GM23248 (cell line): ENCODE results near the gene NUBPL. TPM values are rescaled to one million over a fixed set of nuclear protein-coding genes. Genes with fewer than 3 reads are reported as not detected.

Experiments used
- DNase-seq: peaks from one replicate; pipeline ENCODE4 v3.0.0-alpha.2; 2015
- H2AFZ ChIP-seq: fragments of 200-600 bp; sonication (generic); 2 replicates; pipeline ENCODE4 v1.6.1; 2016; ENCODE audit warnings: antibody characterized with exemption
- H3F3A ChIP-seq: fragments of 200-600 bp; sonication (generic); 2 replicates; pipeline ENCODE4 v1.6.1; 2016; ENCODE audit warnings: mild to moderate bottlenecking, antibody characterized with exemption, mixed run types; ENCODE audit not compliant: insufficient read depth
- H3K27ac ChIP-seq: fragments of 200-600 bp; sonication (generic); 2 replicates; pipeline ENCODE4 v1.5.1; 2016; ENCODE audit warnings: mild to moderate bottlenecking
- H3K27me3 ChIP-seq: fragments of 200-600 bp; sonication (generic); replicated peaks from 2 replicates; pipeline ENCODE4 v1.6.1; 2016; ENCODE audit warnings: mild to moderate bottlenecking; ENCODE audit not compliant: insufficient read depth
- H3K36me3 ChIP-seq: fragments of 200-600 bp; sonication (generic); 2 replicates; pipeline ENCODE4 v1.6.1; 2016; ENCODE audit warnings: low read depth, mild to moderate bottlenecking
- H3K4me1 ChIP-seq: fragments of 200-600 bp; sonication (generic); 2 replicates; pipeline ENCODE4 v1.6.1; 2016; ENCODE audit warnings: mild to moderate bottlenecking; ENCODE audit not compliant: insufficient read depth
- H3K4me2 ChIP-seq: fragments of 200-600 bp; sonication (generic); one replicate; pipeline ENCODE4 v1.6.1; 2016; ENCODE audit warnings: mild to moderate bottlenecking; ENCODE audit not compliant: unreplicated experiment
- H3K4me3 ChIP-seq: fragments of 200-600 bp; sonication (generic); 2 replicates; pipeline ENCODE4 v1.5.1; 2016; ENCODE audit warnings: mild to moderate bottlenecking
- H3K79me2 ChIP-seq: fragments of 200-600 bp; sonication (generic); 2 replicates; pipeline ENCODE4 v1.6.1; 2016; ENCODE audit warnings: mild to moderate bottlenecking; ENCODE audit not compliant: insufficient read depth
- H3K9ac ChIP-seq: fragments of 200-600 bp; sonication (generic); 2 replicates; pipeline ENCODE4 v1.6.1; 2016; ENCODE audit warnings: mild to moderate bottlenecking
- H3K9me2 ChIP-seq: fragments of 200-600 bp; sonication (generic); 2 replicates; pipeline ENCODE4 v1.6.1; 2016; ENCODE audit warnings: mixed run types, mild to moderate bottlenecking, moderate library complexity; ENCODE audit not compliant: insufficient read depth
- H3K9me3 ChIP-seq: fragments of 200-600 bp; sonication (generic); one replicate; pipeline ENCODE4 v1.6.1; 2017; ENCODE audit warnings: low read depth
- H4K20me1 ChIP-seq: fragments of 200-600 bp; sonication (generic); 2 replicates; pipeline ENCODE4 v1.6.0; 2016; ENCODE audit not compliant: insufficient read depth
- EZH2 ChIP-seq: fragments of 200-600 bp; sonication (generic); IDR thresholded peaks from 2 replicates; pipeline ENCODE4 v1.6.1; 2018; ENCODE audit warnings: antibody characterized with exemption, mild to moderate bottlenecking; ENCODE audit not compliant: insufficient read depth, poor library complexity, severe bottlenecking
- EZH2phosphoT487 ChIP-seq: fragments of 200-600 bp; sonication (generic); IDR thresholded peaks from 2 replicates; pipeline ENCODE4 v1.6.1; 2018; ENCODE audit warnings: antibody characterized with exemption, moderate library complexity, mild to moderate bottlenecking, low read depth; ENCODE audit not compliant: insufficient read depth
- WGBS, 2 experiments: methylation state at CpG; one replicate each; pipeline ENCODE4 v1.1.6; 2015 to 2017; ENCODE audit warnings: low lambda C conversion rate in 2 of 2, low coverage in 1 of 2; ENCODE audit errors: missing lambda C conversion rate in 2 of 2; 5-methylcytosine and 5-hydroxymethylcytosine counted together
- in situ Hi-C: fragments of 300-500 bp; cut with MboI; formaldehyde crosslinking; loops from 2 replicates; pipeline ENCODE4 v1.15.0; 2020
- polyA plus RNA-seq: library from polyadenylated mRNA; unstranded; fragments of >200 nt; fragmentation: Nextera tagmentation; extraction: Ambion mirVana; gene quantifications from 2 replicates; pipeline ENCODE4 v1.2.1, GENCODE V29; 2016
- total RNA-seq: library from RNA; depleted of rRNA; stranded (reverse); fragments of >200 nt; shearing (Covaris generic); gene quantifications from 2 replicates; pipeline ENCODE4 v1.2.3, GENCODE V29; 2014

NUBPL gene
- total and polyA plus RNA-seq, 2 experiments from 2014 or later: 9.8 to 11.5 TPM

DNA sequence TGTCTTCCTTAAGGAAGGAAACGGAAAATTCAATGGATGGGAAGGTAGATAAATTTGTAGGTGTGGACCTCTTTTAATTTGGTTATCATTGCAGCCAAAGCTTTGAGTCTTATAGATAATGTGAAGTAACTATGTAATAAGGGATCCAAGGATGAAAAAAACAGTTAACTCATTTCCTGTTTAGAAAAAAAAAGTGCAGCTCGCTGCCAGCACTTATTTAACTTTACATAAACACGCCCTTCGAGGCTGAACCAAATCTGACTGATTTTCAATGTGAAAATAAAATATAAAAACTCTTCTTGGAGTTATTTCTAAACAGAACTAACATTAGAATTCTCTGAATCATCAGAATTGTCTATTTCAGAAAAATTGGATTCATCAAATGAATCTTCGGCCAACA lies 7.0 kb downstream of the NUBPL start:
- no peaks in the 10 kb centered on the region for H3K9me3 ChIP-seq
- peaks cover 15% of the 10 kb centered on the region; the same call in 1 of the 2 replicates for H3F3A ChIP-seq
- in situ Hi-C loops: no loop called here
- peak overlapping the region; percentile 64 for H3K4me2 ChIP-seq
- H4K20me1 ChIP-seq: no peaks in the 10 kb centered on the region
- H3K9ac ChIP-seq: peak overlapping the region; percentile 33
- H3K9me2 ChIP-seq: no peaks in the 10 kb centered on the region
- TF ChIP-seq EZH2 (no peak), EZH2phosphoT487 (no peak)
- H3K36me3 ChIP-seq: no peaks in the 10 kb centered on the region
- WGBS, 2 experiments: 1 to 3% methylated on average over 5 of the region's 5 CpGs
- peak; percentile 77 for DNase-seq
- peak overlapping the region; percentile 51 for H3K4me3 ChIP-seq
- H3K27ac ChIP-seq: peak overlapping the region; percentile 67
- H3K27me3 ChIP-seq: no peaks in the 10 kb centered on the region
- peak overlapping the region; percentile 45 for H2AFZ ChIP-seq
- H3K4me1 ChIP-seq: peaks cover 28% of the 10 kb centered on the region
- no peaks in the 10 kb centered on the region for H3K79me2 ChIP-seq

DNA sequence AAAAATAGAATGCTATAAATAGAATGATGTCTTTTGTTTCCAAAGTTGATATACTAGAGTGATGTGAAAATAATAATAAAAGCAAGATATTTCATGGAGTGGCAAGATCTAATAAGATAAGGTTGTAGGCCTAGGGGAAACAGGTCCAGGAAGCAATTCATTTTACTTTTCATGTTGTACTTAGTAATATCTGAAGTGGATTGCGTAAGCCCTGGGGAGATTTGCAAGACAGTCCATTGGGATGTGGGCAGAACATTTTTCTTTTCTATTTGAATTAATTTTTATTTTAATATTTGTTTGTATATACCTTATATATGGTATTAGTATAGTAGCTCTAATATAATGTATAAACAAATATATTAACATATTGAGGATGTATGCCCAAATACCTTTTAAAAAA lies 7.5 kb downstream of the NUBPL start:
- Histone ChIP-seq H3K4me3 (peak overlapping the region; percentile 51), H3K9ac (peak overlapping the region; percentile 33), H2AFZ (peak overlapping the region; percentile 45), H3K4me2 (peak overlapping the region; percentile 64), H3K9me3 (no peaks in the 10 kb centered on the region), H3K27ac (peak overlapping the region; percentile 67), H3K36me3 (no peaks in the 10 kb centered on the region), H3F3A (peaks cover 15% of the 10 kb centered on the region; the same call in 1 of the 2 replicates), H3K79me2 (no peaks in the 10 kb centered on the region), H3K4me1 (peaks cover 28% of the 10 kb centered on the region), H4K20me1 (no peaks in the 10 kb centered on the region), H3K27me3 (no peaks in the 10 kb centered on the region), H3K9me2 (no peaks in the 10 kb centered on the region)
- WGBS, 2 experiments: 11 to 31% methylated on average over 1 of the region's 1 CpG
- in situ Hi-C loops: no loop called here
- DNase-seq: peak; percentile 69
- TF ChIP-seq EZH2 (no peak), EZH2phosphoT487 (no peak)

DNA sequence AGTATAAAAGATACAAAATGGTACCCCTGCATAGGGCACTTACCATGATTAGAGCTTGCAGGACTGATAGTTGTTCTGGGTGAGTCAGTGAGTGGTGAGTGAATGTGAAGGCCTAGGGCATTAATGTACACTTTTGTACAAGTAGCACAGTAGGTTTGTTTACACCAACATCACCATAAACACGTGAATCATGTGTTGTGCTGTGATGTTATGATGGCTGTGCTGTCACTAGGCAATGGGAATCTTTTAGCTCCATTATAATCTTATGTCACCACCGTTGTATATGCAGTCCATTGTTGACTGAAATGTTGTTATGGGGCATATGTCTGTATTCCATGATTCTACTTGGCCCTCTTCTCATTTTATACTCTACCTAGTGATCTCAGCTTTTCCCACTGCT lies 11.8 kb downstream of the NUBPL start:
- peaks cover 12% of the 10 kb centered on the region for H3K4me1 ChIP-seq
- H3F3A ChIP-seq: peaks cover 8% of the 10 kb centered on the region; the same call in 1 of the 2 replicates
- in situ Hi-C loops: no loop called here
- H4K20me1 ChIP-seq: no peaks in the 10 kb centered on the region
- WGBS, 2 experiments: 82 to 90% methylated on average over 2 of the region's 2 CpGs
- H2AFZ ChIP-seq: no peak overlapping the region
- no peak overlapping the region for H3K9ac ChIP-seq
- no peaks in the 10 kb centered on the region for H3K79me2 ChIP-seq
- no peak for TF ChIP-seq EZH2phosphoT487
- TF ChIP-seq EZH2: no peak
- H3K27ac ChIP-seq: no peak overlapping the region
- no peak overlapping the region for H3K4me3 ChIP-seq
- no peaks in the 10 kb centered on the region for H3K9me2 ChIP-seq
- DNase-seq: no peak
- H3K4me2 ChIP-seq: no peak overlapping the region
- no peaks in the 10 kb centered on the region for H3K9me3 ChIP-seq
- H3K27me3 ChIP-seq: no peaks in the 10 kb centered on the region
- no peaks in the 10 kb centered on the region for H3K36me3 ChIP-seq

DNA sequence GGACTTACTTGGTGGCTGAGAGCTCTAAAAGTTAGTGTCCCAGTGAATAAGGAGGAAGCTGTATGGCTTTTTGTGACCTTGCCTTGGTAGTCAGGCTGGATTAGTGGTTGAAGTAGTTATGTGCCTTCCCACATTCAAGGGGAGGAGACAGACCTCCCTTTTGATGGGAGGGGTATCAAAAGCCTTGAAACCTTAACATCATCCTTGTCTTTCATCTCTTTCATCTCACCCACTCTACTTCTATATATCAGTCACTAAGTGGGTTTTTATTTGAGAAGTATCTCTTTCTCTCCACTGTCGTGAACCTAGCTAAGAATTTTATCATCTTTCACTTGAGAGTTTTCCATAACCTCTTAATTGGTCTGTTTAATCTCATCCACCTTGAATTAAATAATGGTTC lies 15.7 kb downstream of the NUBPL start:
- no peak overlapping the region for H3K27ac ChIP-seq
- no peak for DNase-seq
- H3K9ac ChIP-seq: no peak overlapping the region
- H3K4me2 ChIP-seq: no peak overlapping the region
- 97 to 100% methylated on average over 1 of the region's 1 CpG for WGBS, 2 experiments
- no peaks in the 10 kb centered on the region for H3K9me3 ChIP-seq
- no peaks in the 10 kb centered on the region for H4K20me1 ChIP-seq
- TF ChIP-seq EZH2phosphoT487: no peak
- TF ChIP-seq EZH2: no peak
- H3F3A ChIP-seq: 0 out of 2 replicates have a peak, but pooled peaks cover 4% of the 10 kb centered on the region
- no peaks in the 10 kb centered on the region for H3K79me2 ChIP-seq
- in situ Hi-C loops: no loop called here
- H3K4me3 ChIP-seq: no peak overlapping the region
- H2AFZ ChIP-seq: no peak overlapping the region
- H3K4me1 ChIP-seq: peaks cover 8% of the 10 kb centered on the region; the same call in 1 of the 2 replicates
- H3K9me2 ChIP-seq: no peaks in the 10 kb centered on the region
- H3K27me3 ChIP-seq: no peaks in the 10 kb centered on the region
- no peaks in the 10 kb centered on the region for H3K36me3 ChIP-seq

DNA sequence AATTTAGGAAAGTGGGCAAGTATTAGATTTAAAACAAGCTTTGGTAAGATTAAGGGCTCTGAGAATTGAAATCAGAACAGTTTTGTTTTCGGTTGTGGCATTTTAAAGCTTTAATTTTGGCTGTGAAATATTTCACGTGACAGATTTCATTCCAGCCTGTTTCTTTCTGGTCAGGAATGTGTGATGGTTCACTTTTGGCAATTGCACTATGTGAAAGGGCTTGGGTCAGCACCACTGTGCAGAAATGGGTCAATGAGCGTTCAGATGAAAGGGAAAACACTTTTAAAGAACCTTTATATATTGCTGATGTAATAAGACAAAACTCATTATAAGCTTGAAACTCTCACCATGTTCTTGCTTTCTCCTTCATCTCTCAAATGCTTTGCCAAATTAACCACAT lies 17.1 kb downstream of the NUBPL start:
- no peak overlapping the region for H3K27ac ChIP-seq
- H3K9ac ChIP-seq: no peak overlapping the region
- no peaks in the 10 kb centered on the region for H4K20me1 ChIP-seq
- no peak overlapping the region for H2AFZ ChIP-seq
- no peaks in the 10 kb centered on the region for H3K27me3 ChIP-seq
- H3K79me2 ChIP-seq: no peaks in the 10 kb centered on the region
- 0 out of 2 replicates have a peak, but pooled peaks cover 4% of the 10 kb centered on the region for H3F3A ChIP-seq
- in situ Hi-C loops: no loop called here
- no peak overlapping the region for H3K4me3 ChIP-seq
- TF ChIP-seq EZH2phosphoT487: no peak
- no peak for TF ChIP-seq EZH2
- H3K9me2 ChIP-seq: no peaks in the 10 kb centered on the region
- no peaks in the 10 kb centered on the region for H3K36me3 ChIP-seq
- peaks cover 8% of the 10 kb centered on the region; the same call in 1 of the 2 replicates for H3K4me1 ChIP-seq
- H3K4me2 ChIP-seq: peak overlapping the region; percentile 29
- DNase-seq: peak; percentile 13
- 20 to 21% methylated on average over 3 of the region's 3 CpGs for WGBS, 2 experiments
- H3K9me3 ChIP-seq: no peaks in the 10 kb centered on the region
